Fibroblast of lung (primary cell): Measurements from ENCODE around the gene KCTD8.

Experiments used
- CTCF ChIP-seq, 2 donors: IDR thresholded peaks in 1 of 2; conservative IDR thresholded peaks in 1 of 2; 1 replicate in 1 of 2; 2 replicates in 1 of 2; pipeline ENCODE4 v1.5.1; 2011 to 2012; ENCODE audit warnings: low read length in 2 of 2, control low read depth in 1 of 2, inconsistent platforms in 1 of 2, low read depth in 1 of 2, mild to moderate bottlenecking in 1 of 2
- EZH2 ChIP-seq: IDR thresholded peaks from 2 replicates; pipeline ENCODE4 v1.5.1; 2012; ENCODE audit warnings: low read length, control low read depth, mild to moderate bottlenecking; ENCODE audit errors: missing control alignments

GRCh38 chr4:44494810-44495701 is 46.4 kb upstream of the KCTD8 start:
- TF ChIP-seq CTCF (conservative IDR thresholded peaks at IDR 0.05 in 1 of 2, IDR thresholded peaks at IDR 0.05 in 1 of 2; ENCODE audit: low read depth in 1 of 2, low read length in 2 of 2) (no peak), EZH2 (no peak)
